Neural crest cell (in vitro differentiated cells): ENCODE measurements around the gene RBBP5. TPM values are rescaled to one million over a fixed set of nuclear protein-coding genes. Genes with fewer than 3 reads are reported as not detected.
"Not testable (repeated sequence)": the region's sequence is repeated elsewhere in the genome, so short reads cannot be mapped to it uniquely, and the experiment has no call there.

Experiments
- DNase-seq: peaks from one replicate; pipeline ENCODE4 v3.0.0; 2021; ENCODE audit warnings: low read depth, mixed read lengths, low spot score
- H3K27ac Mint-ChIP-seq: one replicate; pipeline ENCODE4 v1.8.0; 2021; ENCODE audit warnings: mild to moderate bottlenecking, mixed read lengths; ENCODE audit not compliant: unreplicated experiment
- H3K27me3 Mint-ChIP-seq: 2 replicates; pipeline ENCODE4 v1.8.0; 2021; ENCODE audit warnings: low read depth, mild to moderate bottlenecking, mixed read lengths
- H3K36me3 Mint-ChIP-seq: 2 replicates; pipeline ENCODE4 v1.8.0; 2021; ENCODE audit warnings: low read depth, mild to moderate bottlenecking, mixed read lengths
- H3K4me1 Mint-ChIP-seq: 2 replicates; pipeline ENCODE4 v1.8.0; 2021; ENCODE audit warnings: mixed read lengths
- H3K4me3 Mint-ChIP-seq: one replicate; pipeline ENCODE4 v1.8.0; 2021; ENCODE audit warnings: mild to moderate bottlenecking, mixed read lengths
- H3K9me3 Mint-ChIP-seq: 2 replicates; pipeline ENCODE4 v1.8.0; 2021; ENCODE audit warnings: mixed read lengths
- total RNA-seq: library from RNA; stranded (reverse); gene quantifications from 2 replicates; pipeline ENCODE4 v1.2.1, GENCODE V29; 2021
- TF ChIP-seq, protein P1 (sequence below): fragments of 200-600 bp; sonication (generic); conservative IDR thresholded peaks from 2 replicates; pipeline ENCODE4 v1.5.0; 2021; ENCODE audit warnings: antibody characterized with exemption, mild to moderate bottlenecking

Gene RBBP5
- total RNA-seq, 1 donor from 2014 or later = 22.8 TPM

DNA sequence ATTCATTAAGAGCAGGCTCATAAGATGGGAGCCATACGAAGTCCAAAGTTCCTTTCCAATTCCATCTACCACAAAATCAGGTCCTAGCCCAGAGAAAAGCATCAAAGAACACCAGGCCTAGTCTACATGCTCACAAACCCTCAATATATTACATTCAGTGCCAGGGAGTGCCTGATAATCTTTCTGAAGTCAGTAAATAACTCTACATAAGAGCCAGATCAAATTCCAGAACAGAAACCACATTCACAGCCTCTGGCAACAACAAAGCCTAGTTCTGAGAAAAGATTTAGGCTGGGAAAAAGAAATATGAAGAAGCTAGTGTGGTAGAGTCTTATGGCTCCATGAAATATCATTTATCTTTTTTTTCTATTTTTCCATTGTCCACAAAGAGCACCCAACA lies 40.5 kb upstream of the RBBP5 start:
- no peak overlapping the region for H3K27ac Mint-ChIP-seq
- H3K9me3 Mint-ChIP-seq = peaks cover under 1% of the 10 kb centered on the region
- peaks cover 44% of the 10 kb centered on the region for H3K36me3 Mint-ChIP-seq
- DNase-seq = no peak
- no peaks in the 10 kb centered on the region for H3K4me1 Mint-ChIP-seq
- H3K27me3 Mint-ChIP-seq = no peaks in the 10 kb centered on the region
- H3K4me3 Mint-ChIP-seq = no peak overlapping the region
- TF ChIP-seq, protein P1, sequence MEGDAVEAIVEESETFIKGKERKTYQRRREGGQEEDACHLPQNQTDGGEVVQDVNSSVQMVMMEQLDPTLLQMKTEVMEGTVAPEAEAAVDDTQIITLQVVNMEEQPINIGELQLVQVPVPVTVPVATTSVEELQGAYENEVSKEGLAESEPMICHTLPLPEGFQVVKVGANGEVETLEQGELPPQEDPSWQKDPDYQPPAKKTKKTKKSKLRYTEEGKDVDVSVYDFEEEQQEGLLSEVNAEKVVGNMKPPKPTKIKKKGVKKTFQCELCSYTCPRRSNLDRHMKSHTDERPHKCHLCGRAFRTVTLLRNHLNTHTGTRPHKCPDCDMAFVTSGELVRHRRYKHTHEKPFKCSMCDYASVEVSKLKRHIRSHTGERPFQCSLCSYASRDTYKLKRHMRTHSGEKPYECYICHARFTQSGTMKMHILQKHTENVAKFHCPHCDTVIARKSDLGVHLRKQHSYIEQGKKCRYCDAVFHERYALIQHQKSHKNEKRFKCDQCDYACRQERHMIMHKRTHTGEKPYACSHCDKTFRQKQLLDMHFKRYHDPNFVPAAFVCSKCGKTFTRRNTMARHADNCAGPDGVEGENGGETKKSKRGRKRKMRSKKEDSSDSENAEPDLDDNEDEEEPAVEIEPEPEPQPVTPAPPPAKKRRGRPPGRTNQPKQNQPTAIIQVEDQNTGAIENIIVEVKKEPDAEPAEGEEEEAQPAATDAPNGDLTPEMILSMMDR = no peak

DNA sequence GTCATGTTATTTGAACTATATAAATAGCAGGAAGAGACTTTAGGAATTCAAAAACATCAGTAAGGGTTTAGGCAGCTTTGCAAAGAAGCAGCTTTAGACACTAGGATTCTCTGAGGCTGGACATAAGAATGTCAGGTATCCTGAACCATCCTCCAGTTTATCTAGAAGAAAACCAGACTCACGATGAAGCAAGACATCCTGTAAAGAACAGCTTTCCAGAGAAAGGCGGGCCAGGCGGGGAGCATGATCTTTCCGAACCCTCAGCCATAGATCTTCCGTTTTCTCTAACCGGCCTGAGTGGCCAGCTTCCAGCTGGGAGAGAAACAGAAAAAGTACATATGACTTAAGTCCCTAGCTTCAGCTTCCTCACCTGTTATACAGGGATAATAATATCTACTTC lies 39.3 kb upstream of the RBBP5 start:
- TF ChIP-seq, protein P1 = no peak
- Mint-ChIP-seq H3K9me3 (peaks cover 9% of the 10 kb centered on the region), H3K4me3 (no peak overlapping the region), H3K36me3 (peaks cover 53% of the 10 kb centered on the region), H3K27ac (no peak overlapping the region), H3K27me3 (no peaks in the 10 kb centered on the region), H3K4me1 (no peaks in the 10 kb centered on the region)
- DNase-seq = no peak

- H3K36me3 Mint-ChIP-seq = peaks cover 66% of the 10 kb centered on the region
- no peaks in the 10 kb centered on the region for H3K4me1 Mint-ChIP-seq
- no peak overlapping the region for H3K4me3 Mint-ChIP-seq
- peaks cover 12% of the 10 kb centered on the region for H3K9me3 Mint-ChIP-seq
- H3K27me3 Mint-ChIP-seq = no peaks in the 10 kb centered on the region
- TF ChIP-seq, protein P1 = no peak
- no peak overlapping the region for H3K27ac Mint-ChIP-seq
- no peak for DNase-seq
Observed at GRCh38 chr1:205158048-205158616, 36.4 kb upstream of the RBBP5 start.

- Mint-ChIP-seq H3K36me3 (peaks cover 67% of the 10 kb centered on the region), H3K9me3 (peaks cover 12% of the 10 kb centered on the region)
- not testable (repeated sequence) for H3K4me1 Mint-ChIP-seq, DNase-seq, H3K27me3 Mint-ChIP-seq, H3K4me3 Mint-ChIP-seq, H3K27ac Mint-ChIP-seq
Observed at GRCh38 chr1:205155665-205156377, 34.0 kb upstream of the RBBP5 start.

DNA sequence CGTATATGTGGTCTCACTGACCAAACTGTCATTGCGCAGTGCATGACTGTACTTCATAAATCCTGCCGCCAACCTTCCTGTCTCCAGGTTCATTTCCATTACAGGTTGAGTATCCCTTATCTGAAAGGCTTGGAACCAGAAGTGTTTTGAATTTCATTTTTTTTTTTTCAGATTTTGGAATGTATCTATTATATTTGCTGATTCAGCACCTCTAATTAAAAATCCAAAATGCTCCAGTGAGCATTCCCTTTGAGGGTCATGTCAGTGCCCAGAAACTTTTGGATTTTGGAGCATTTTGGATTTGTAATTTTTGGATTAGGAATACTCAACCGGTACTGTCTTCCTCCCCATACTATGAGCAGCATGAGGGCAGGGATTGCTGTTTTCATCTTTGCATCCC lies 30.7 kb upstream of the RBBP5 start:
- Mint-ChIP-seq H3K4me1 (no peaks in the 10 kb centered on the region), H3K27ac (no peak overlapping the region), H3K4me3 (no peak overlapping the region), H3K36me3 (peaks cover 63% of the 10 kb centered on the region), H3K9me3 (peaks cover 12% of the 10 kb centered on the region), H3K27me3 (no peaks in the 10 kb centered on the region)
- no peak for DNase-seq
- TF ChIP-seq, protein P1 = no peak
